A549 (cell line): ENCODE results near the gene CREG2. TPM values are rescaled to one million over a fixed set of nuclear protein-coding genes. Genes with fewer than 3 reads are reported as not detected.

Experiments
- ATAC-seq, 2 experiments: fragments of 200-7000 bp in 1 of 2; fragments of >200 bp in 1 of 2; cut with Nextera tagmentation in 1 of 2; cut with Tn5 transposase in 1 of 2; 3 replicates each; pipeline versions ENCODE4 v1.8.0 to v1.9.1; 2018 to 2020; ENCODE audit warnings: mild to moderate bottlenecking in 1 of 2, moderate library complexity in 1 of 2
- CTCF ChIA-PET: fragments of 300-600 bp; sonication (Branson Sonifier 250); formaldehyde crosslinking; extraction: SDS; loops from one replicate; lab custom pipeline; 2021; ENCODE audit warnings: antibody characterized with exemption, inconsistent platforms; lab: Yijun Ruan, JAX
- POLR2A ChIA-PET: fragments of 350-600 bp; formaldehyde crosslinking; extraction: SDS; loops from one replicate; lab custom pipeline; 2021; ENCODE audit warnings: antibody characterized with exemption, inconsistent platforms; lab: Yijun Ruan, JAX
- DNase-seq, 2 experiments: peaks; one replicate each; pipeline versions ENCODE4 v3.0.0 to v3.0.0-alpha.2; 2011 to 2016; ENCODE audit warnings: low read depth in 1 of 2, low spot score in 1 of 2
- FAIRE-seq: peaks from 2 replicates; lab custom pipeline; 2011; peaks lifted over from hg19 to GRCh38; lab: Jason Lieb, UNC
- H3K27ac ChIP-seq, 2 experiments: fragments of >200 bp; sonication (Bioruptor Twin); formaldehyde crosslinking; 3 replicates each; pipeline ENCODE4 v1.5.1; 2016 to 2017
- H3K4me1 ChIP-seq: fragments of >200 bp; sonication (Bioruptor Twin); formaldehyde crosslinking; 3 replicates; pipeline ENCODE4 v1.6.1; 2016
- H3K4me2 ChIP-seq: fragments of >200 bp; sonication (Bioruptor Twin); formaldehyde crosslinking; 3 replicates; pipeline ENCODE4 v1.6.1; 2016
- H3K4me3 ChIP-seq: fragments of >200 bp; sonication (Bioruptor Twin); formaldehyde crosslinking; 3 replicates; pipeline ENCODE4 v1.5.1; 2016
- H3K9me3 ChIP-seq: fragments of >200 bp; sonication (Bioruptor Twin); formaldehyde crosslinking; 3 replicates; pipeline ENCODE4 v1.6.1; 2016
- BHLHE40 ChIP-seq: IDR thresholded peaks from 2 replicates; pipeline ENCODE4 v1.6.1; 2012; ENCODE audit warnings: low read depth, low read length, inconsistent platforms
- EHF ChIP-seq: fragments of 250-450 bp; sonication (Bioruptor Pico); IDR thresholded peaks from 2 replicates; pipeline ENCODE4 v1.5.0; 2020; ENCODE audit warnings: mild to moderate bottlenecking
- EHMT2 ChIP-seq: fragments of 200-600 bp; sonication (generic); IDR thresholded peaks from 2 replicates; pipeline ENCODE4 v1.6.1; 2016; ENCODE audit warnings: antibody characterized with exemption, low read depth, mild to moderate bottlenecking, moderate library complexity
- ESRRA ChIP-seq: fragments of 150-350 bp; IDR thresholded peaks from 2 replicates; pipeline ENCODE4 v1.6.1; 2014; ENCODE audit warnings: mild to moderate bottlenecking, low read length, borderline replicate concordance
- FOXS1 ChIP-seq: fragments of 250-450 bp; sonication (Bioruptor Pico); IDR thresholded peaks from 2 replicates; pipeline ENCODE4 v1.5.0; 2020; ENCODE audit warnings: mild to moderate bottlenecking, moderate library complexity
- HMGXB4 ChIP-seq: fragments of 250-450 bp; sonication (Bioruptor Pico); IDR thresholded peaks from 2 replicates; pipeline ENCODE4 v1.5.0; 2021; ENCODE audit warnings: mild to moderate bottlenecking, moderate library complexity, borderline replicate concordance
- HOXB13 ChIP-seq: fragments of 250-450 bp; sonication (Bioruptor Pico); IDR thresholded peaks from 2 replicates; pipeline ENCODE4 v1.5.0; 2020; ENCODE audit warnings: low read depth, mild to moderate bottlenecking, moderate library complexity
- KDM1A ChIP-seq: fragments of 200-600 bp; sonication (generic); IDR thresholded peaks from 2 replicates; pipeline ENCODE4 v1.6.1; 2016; ENCODE audit warnings: low read depth, mild to moderate bottlenecking
- NFE2L2 ChIP-seq: fragments of 150-350 bp; conservative IDR thresholded peaks from 2 replicates; pipeline ENCODE4 v1.6.1; 2014; ENCODE audit warnings: low read length
- NPAS2 ChIP-seq: fragments of 250-450 bp; sonication (Bioruptor Pico); IDR thresholded peaks from 2 replicates; pipeline ENCODE4 v1.8.0; 2022; ENCODE audit warnings: mild to moderate bottlenecking, moderate library complexity, borderline replicate concordance
- NR3C1 ChIP-seq: fragments of >200 bp; sonication (Bioruptor Twin); formaldehyde crosslinking; IDR thresholded peaks from 3 replicates; pipeline ENCODE4 v1.6.1; 2017
- POLR2A ChIP-seq: IDR thresholded peaks from 2 replicates; pipeline ENCODE4 v1.6.1; 2012; ENCODE audit warnings: mild to moderate bottlenecking, low read length
- RARB ChIP-seq: fragments of 250-450 bp; sonication (Bioruptor Pico); IDR thresholded peaks from 2 replicates; pipeline ENCODE4 v1.8.0; 2021; ENCODE audit warnings: mild to moderate bottlenecking, moderate library complexity
- SMC3 ChIP-seq: fragments of >200 bp; sonication (Bioruptor Twin); formaldehyde crosslinking; IDR thresholded peaks from 3 replicates; pipeline ENCODE4 v1.6.1; 2018; ENCODE audit warnings: inconsistent platforms
- USF2 ChIP-seq: fragments of 450-650 bp; IDR thresholded peaks from 2 replicates; pipeline ENCODE4 v1.6.1; 2014; ENCODE audit warnings: antibody characterized with exemption
- ZC3H11A ChIP-seq: fragments of 450-650 bp; IDR thresholded peaks from 2 replicates; pipeline ENCODE4 v1.6.1; 2014; ENCODE audit warnings: antibody characterized with exemption, mild to moderate bottlenecking
- ZFP36 ChIP-seq: fragments of 450-650 bp; IDR thresholded peaks from 2 replicates; pipeline ENCODE4 v1.6.1; 2014; ENCODE audit warnings: borderline replicate concordance; ENCODE audit not compliant: partially characterized antibody
- ZNF302 ChIP-seq: fragments of 250-450 bp; sonication (Bioruptor Pico); IDR thresholded peaks from 2 replicates; pipeline ENCODE4 v1.9.0; 2021; ENCODE audit warnings: inconsistent platforms, mild to moderate bottlenecking, moderate library complexity
- ZSCAN20 ChIP-seq: fragments of 250-450 bp; sonication (Bioruptor Pico); IDR thresholded peaks from 2 replicates; pipeline ENCODE4 v1.8.0; 2022; ENCODE audit warnings: mild to moderate bottlenecking, moderate library complexity
- WGBS: methylation state at CpG from one replicate; pipeline ENCODE4 v1.1.6; 2017; ENCODE audit errors: missing lambda C conversion rate; 5-methylcytosine and 5-hydroxymethylcytosine counted together
- polyA plus RNA-seq, 4 experiments: library from polyadenylated mRNA; depleted of rRNA in 3 of 4; stranded (reverse); fragments of >200 nt; fragmentation: RNase III in 1 of 4; extraction: RNeasy Plus Mini Kit Qiagen cat#74134 plus additional on column Dnase treatment in 1 of 4; gene quantifications; 2 replicates in 3 of 4; 3 replicates in 1 of 4; pipeline ENCODE4 v1.2.3, GENCODE V29; 2011 to 2017

The CREG2 gene
- polyA plus RNA-seq, 2 of the 4 experiments (the other 2 are of a cell fraction): 1.5 to 1.6 TPM

GRCh38 chr2:101429453-101429852 is 42.1 kb upstream of the CREG2 start:
- H3K9me3 ChIP-seq: no peaks in the 10 kb centered on the region
- TF ChIP-seq EHMT2 (no peak), FOXS1 (no peak), POLR2A (no peak)
- whole genome bisulfite sequencing: 78% methylated on average over 6 of the region's 6 CpGs
- no peak overlapping the region for H3K4me3 ChIP-seq
- ChIA-PET CTCF (interaction anchor here (2.8 kb wide), 1 partner anchor 10 kb away, joined by 13 read pairs; no protein-coding TSS in a partner anchor), POLR2A (no interaction called here)
- ATAC-seq: no peak
- no peak overlapping the region for H3K27ac ChIP-seq
- DNase-seq: no peak
- H3K4me2 ChIP-seq: no peak overlapping the region
- H3K4me1 ChIP-seq: no peaks in the 10 kb centered on the region
- no peak for FAIRE-seq

- POLR2A ChIA-PET: no interaction called here
- no peak overlapping the region for H3K4me3 ChIP-seq
- TF ChIP-seq ZC3H11A (no peak), ZFP36 (no peak)
- H3K9me3 ChIP-seq: no peaks in the 10 kb centered on the region
- H3K4me1 ChIP-seq: no peaks in the 10 kb centered on the region
- CTCF ChIA-PET: interaction anchor here (1.7 to 2.8 kb wide), 2 partner anchors 9 to 402 kb away, joined by 3 to 13 read pairs; no protein-coding TSS in a partner anchor
- 64% methylated on average over 10 of the region's 10 CpGs for WGBS
- no peak for DNase-seq
- H3K4me2 ChIP-seq: no peak overlapping the region
- no peak for FAIRE-seq
- no peak overlapping the region for H3K27ac ChIP-seq
- ATAC-seq: no peak
Observed at GRCh38 chr2:101428422-101429176, 41.3 kb upstream of the CREG2 start.

GRCh38 chr2:101427743-101428142 is 40.4 kb upstream of the CREG2 start:
- Histone ChIP-seq H3K9me3 (no peaks in the 10 kb centered on the region), H3K27ac (no peak overlapping the region), H3K4me3 (no peak overlapping the region), H3K4me1 (no peaks in the 10 kb centered on the region), H3K4me2 (no peak overlapping the region)
- ATAC-seq (no peak), DNase-seq (no peak), FAIRE-seq (no peak)
- ChIA-PET CTCF (interaction anchor here (1.7 to 2.8 kb wide), 2 partner anchors 8 to 403 kb away, joined by 3 to 13 read pairs; no protein-coding TSS in a partner anchor), POLR2A (no interaction called here)
- 81% methylated on average over 11 of the region's 13 CpGs for WGBS
- TF ChIP-seq NPAS2 (CRISPR knock-in tag) (no peak), HOXB13 (CRISPR knock-in tag) (no peak), ESRRA (no peak), SMC3 (no peak)

- no peak for TF ChIP-seq ZNF302 (CRISPR knock-in tag)
- no peak for TF ChIP-seq RARB
- no peak for TF ChIP-seq HOXB13 (CRISPR knock-in tag)
- TF ChIP-seq KDM1A: no peak
- no peak for TF ChIP-seq EHF
- TF ChIP-seq HMGXB4 (CRISPR knock-in tag): no peak
- TF ChIP-seq ZSCAN20 (CRISPR knock-in tag): no peak
- TF ChIP-seq NFE2L2: no peak
- TF ChIP-seq BHLHE40: no peak
- no peak for TF ChIP-seq USF2
- no peak for TF ChIP-seq FOXS1
- TF ChIP-seq NR3C1: no peak
- TF ChIP-seq ZFP36: no peak
- FAIRE-seq: no peak
- Histone ChIP-seq H3K9me3 (no peaks in the 10 kb centered on the region), H3K4me2 (no peak overlapping the region), H3K4me3 (no peak overlapping the region), H3K27ac (no peak overlapping the region), H3K4me1 (no peaks in the 10 kb centered on the region)
- CTCF ChIA-PET: interaction anchor here (1.6 to 2.8 kb wide), 3 partner anchors 8 to 403 kb away, joined by 3 to 13 read pairs (median 4); no protein-coding TSS in a partner anchor
- 83% methylated on average over 7 of the region's 7 CpGs for WGBS
- POLR2A ChIA-PET: no interaction called here
- no peak for ATAC-seq
- DNase-seq: no peak
Observed at GRCh38 chr2:101427240-101427639, 39.9 kb upstream of the CREG2 start.
